ENCODE measurements around the gene NOS1AP. TPM values are rescaled to one million over a fixed set of nuclear protein-coding genes. Genes with fewer than 3 reads are reported as not detected.
"Not testable (repeated sequence)": the region's sequence is repeated elsewhere in the genome, so short reads cannot be mapped to it uniquely, and the experiment has no call there.

The NOS1AP gene
- total RNA-seq, 4 donors from 2014 or later: 8.5 to 34.8 (median 14.1) TPM

DNA sequence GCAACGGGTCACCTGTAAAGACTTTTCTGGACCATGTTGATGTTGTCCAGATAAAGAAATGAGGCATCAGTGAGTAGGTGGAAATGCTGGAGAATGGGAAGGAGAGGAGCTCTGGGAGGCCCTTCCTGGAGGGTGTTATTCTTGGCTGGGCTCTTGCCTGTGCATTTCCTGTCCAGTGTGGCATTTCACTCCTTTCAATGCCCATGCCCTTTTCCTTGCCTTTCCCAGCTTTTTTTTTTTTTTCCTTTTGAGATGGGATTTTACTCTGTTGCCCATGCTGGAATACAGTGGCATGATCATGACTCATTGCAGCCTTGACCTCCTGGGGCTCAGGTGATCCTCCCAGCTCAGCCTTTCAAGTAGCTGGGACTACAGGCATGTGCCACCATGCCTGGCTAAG, 11.8 kb downstream of the NOS1AP start:
- intact Hi-C loops (cut with DNase I; ENCODE audit: low total_unique reads): no loop called here
- Histone ChIP-seq H3K27ac (no peak overlapping the region), H3K9me3 (no peaks in the 10 kb centered on the region), H3K4me1 (peaks cover 0 to 6% (median 0%) of the 10 kb centered on the region in 4 donors), H3K4me3 (no peak overlapping the region), H3K27me3 (no peaks in the 10 kb centered on the region), H3K36me3 (no peaks in the 10 kb centered on the region)
- TF ChIP-seq POLR2A (IDR thresholded peaks at IDR 0.05): no peak
- no peak for TF ChIP-seq POLR2AphosphoS5 (IDR thresholded peaks at IDR 0.05)
- TF ChIP-seq EP300 (IDR thresholded peaks at IDR 0.05; ENCODE audit: low read depth): no peak
- TF ChIP-seq CTCF (IDR thresholded peaks at IDR 0.05): no peak
- 86% methylated on average over 1 of the region's 1 CpG; no CpG with 5 or more reads in 1 of the 2 donors for WGBS, 2 donors (ENCODE audit: low coverage in 1 of 2)
- in situ Hi-C loops (cut with MboI; ENCODE audit: low pct_ligation_motif_present in 1 of 4, low pct_unique_long_range_greater_than_20kb in 1 of 4, low sequenced_read_pairs in 3 of 4): no loop called here
- DNase-seq: no peak

- H3K27me3 ChIP-seq; in situ Hi-C loops (cut with MboI; ENCODE audit: low pct_ligation_motif_present in 1 of 4, low pct_unique_long_range_greater_than_20kb in 1 of 4, low sequenced_read_pairs in 3 of 4); H3K4me1 ChIP-seq; H3K4me3 ChIP-seq; intact Hi-C loops (cut with DNase I; ENCODE audit: low total_unique reads); H3K9me3 ChIP-seq; DNase-seq; H3K27ac ChIP-seq; H3K36me3 ChIP-seq: not testable (repeated sequence)
- 80 to 87% methylated on average over 2 of the region's 2 CpGs for WGBS, 2 donors (ENCODE audit: low coverage in 1 of 2)
Measured at GRCh38 chr1:162082080-162082479, 12.6 kb downstream of the NOS1AP start.

DNA sequence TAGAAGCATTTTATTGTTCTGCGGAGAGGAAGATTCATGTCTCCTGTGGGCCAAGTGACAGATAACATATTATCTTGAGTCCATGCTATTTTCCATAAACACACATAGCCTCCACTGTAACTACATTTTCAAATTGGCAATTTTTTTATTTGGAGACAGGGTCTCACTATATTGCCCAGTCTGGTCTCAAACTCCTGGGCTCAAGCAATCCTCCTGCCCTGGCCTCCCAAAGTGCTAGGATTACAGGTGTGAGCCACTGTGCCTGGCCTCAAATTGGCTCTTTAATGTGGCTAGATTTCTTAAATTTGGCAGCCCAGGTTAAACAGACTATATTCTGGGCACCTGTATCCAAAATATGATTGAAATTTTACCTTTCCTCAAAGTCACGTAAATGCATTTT, 13.8 kb downstream of the NOS1AP start:
- no peak overlapping the region for H3K4me3 ChIP-seq
- no peaks in the 10 kb centered on the region for H3K9me3 ChIP-seq
- no peaks in the 10 kb centered on the region for H3K36me3 ChIP-seq
- in situ Hi-C loops (cut with MboI; ENCODE audit: low pct_ligation_motif_present in 1 of 4, low pct_unique_long_range_greater_than_20kb in 1 of 4, low sequenced_read_pairs in 3 of 4) (no loop called here), intact Hi-C loops (cut with DNase I; ENCODE audit: low total_unique reads) (no loop called here)
- H3K4me1 ChIP-seq: peaks cover 4 to 14% (median 5%) of the 10 kb centered on the region in 4 donors
- no peak for DNase-seq
- TF ChIP-seq EP300 (IDR thresholded peaks at IDR 0.05; ENCODE audit: low read depth) (no peak), POLR2AphosphoS5 (IDR thresholded peaks at IDR 0.05) (no peak)
- H3K27me3 ChIP-seq: no peaks in the 10 kb centered on the region
- no peak overlapping the region for H3K27ac ChIP-seq
- 90 to 94% methylated on average over 2 of the region's 2 CpGs for WGBS, 2 donors (ENCODE audit: low coverage in 1 of 2)

- Histone ChIP-seq H3K9me3 (no peaks in the 10 kb centered on the region), H3K27me3 (no peaks in the 10 kb centered on the region), H3K4me1 (peaks cover 8 to 16% (median 10%) of the 10 kb centered on the region in 4 donors), H3K36me3 (no peaks in the 10 kb centered on the region), H3K4me3 (no peak overlapping the region), H3K27ac (no peak overlapping the region)
- DNase-seq: no peak
- intact Hi-C loops (cut with DNase I; ENCODE audit: low total_unique reads) (no loop called here), in situ Hi-C loops (cut with MboI; ENCODE audit: low pct_ligation_motif_present in 1 of 4, low pct_unique_long_range_greater_than_20kb in 1 of 4, low sequenced_read_pairs in 3 of 4) (no loop called here)
- TF ChIP-seq CTCF (IDR thresholded peaks at IDR 0.05): no peak
- TF ChIP-seq POLR2A (IDR thresholded peaks at IDR 0.05): no peak
- WGBS, 2 donors (ENCODE audit: low coverage in 1 of 2): 90% methylated on average over 3 of the region's 3 CpGs; no CpG with 5 or more reads in 1 of the 2 donors
Measured at GRCh38 chr1:162085991-162086390, 16.5 kb downstream of the NOS1AP start.

DNA sequence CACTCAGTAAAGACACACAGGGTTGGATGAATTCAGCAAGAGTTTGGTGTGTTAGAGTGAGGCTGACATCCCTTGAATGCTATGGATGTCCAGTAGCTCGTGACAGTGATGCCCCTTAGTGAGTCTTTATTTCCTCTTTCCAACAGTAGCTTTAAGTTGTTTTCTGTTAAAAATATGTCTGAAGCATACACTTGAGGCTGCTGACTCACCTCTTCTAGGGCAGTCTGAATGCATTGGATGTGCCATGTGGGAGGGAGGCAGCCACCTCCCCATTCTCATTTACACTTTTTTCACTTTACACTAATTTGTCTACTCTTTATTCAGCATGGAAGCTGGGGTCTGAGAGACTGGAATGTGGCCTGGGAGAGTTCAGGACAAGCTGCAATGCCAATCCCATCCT, 17.6 kb downstream of the NOS1AP start:
- in situ Hi-C loops (cut with MboI; ENCODE audit: low pct_ligation_motif_present in 1 of 4, low pct_unique_long_range_greater_than_20kb in 1 of 4, low sequenced_read_pairs in 3 of 4): no loop called here
- H3K4me1 ChIP-seq: peaks cover 9 to 20% (median 14%) of the 10 kb centered on the region in 4 donors
- H3K36me3 ChIP-seq: no peaks in the 10 kb centered on the region
- intact Hi-C loops (cut with DNase I; ENCODE audit: low total_unique reads): no loop called here
- WGBS, 2 donors (ENCODE audit: low coverage in 1 of 2): 86% methylated on average over 1 of the region's 1 CpG; no CpG with 5 or more reads in 1 of the 2 donors
- no peak overlapping the region for H3K4me3 ChIP-seq
- no peaks in the 10 kb centered on the region for H3K9me3 ChIP-seq
- no peak for DNase-seq
- H3K27ac ChIP-seq: no peak overlapping the region
- H3K27me3 ChIP-seq: no peaks in the 10 kb centered on the region
- TF ChIP-seq EP300 (IDR thresholded peaks at IDR 0.05; ENCODE audit: low read depth): no peak
- TF ChIP-seq POLR2AphosphoS5 (IDR thresholded peaks at IDR 0.05): no peak
- no peak for TF ChIP-seq POLR2A (IDR thresholded peaks at IDR 0.05)
- TF ChIP-seq CTCF (IDR thresholded peaks at IDR 0.05): no peak

All from transverse colon (tissue), 4 donors.